SK-N-SH treated with all-trans-retinoic acid at 6 μM for 48 hours (cell line): Measurements from ENCODE around the gene RNF167.

Experiments
- PPARA ChIP-seq: fragments of 250-450 bp; sonication (Bioruptor Pico); IDR thresholded peaks from 2 replicates; pipeline ENCODE4 v1.5.0; 2020; ENCODE audit warnings: mild to moderate bottlenecking, borderline replicate concordance
- RARB ChIP-seq: fragments of 250-450 bp; sonication (Bioruptor Pico); IDR thresholded peaks from 2 replicates; pipeline ENCODE4 v1.8.0; 2021; ENCODE audit warnings: mild to moderate bottlenecking, moderate library complexity
- TCF4 ChIP-seq: fragments of 250-450 bp; sonication (Bioruptor Pico); IDR thresholded peaks from 2 replicates; pipeline ENCODE4 v1.8.0; 2021; ENCODE audit warnings: mild to moderate bottlenecking, moderate library complexity, borderline replicate concordance
- ZC3H10 ChIP-seq: fragments of 250-450 bp; sonication (Bioruptor Pico); IDR thresholded peaks from 2 replicates; pipeline ENCODE4 v1.5.1; 2021; ENCODE audit warnings: mild to moderate bottlenecking, moderate library complexity
- ZFP3 ChIP-seq: fragments of 250-450 bp; sonication (Bioruptor Pico); IDR thresholded peaks from 2 replicates; pipeline ENCODE4 v1.5.0; 2020; ENCODE audit warnings: mild to moderate bottlenecking, moderate library complexity
- ZNF70 ChIP-seq: fragments of 450-650 bp; formaldehyde crosslinking; IDR thresholded peaks from 2 replicates; pipeline ENCODE4 v1.5.0; 2020; ENCODE audit warnings: mild to moderate bottlenecking, moderate library complexity
- TF ChIP-seq, protein P1 (sequence below): fragments of 250-450 bp; sonication (Bioruptor Pico); IDR thresholded peaks from 2 replicates; pipeline ENCODE4 v1.8.0; 2020; ENCODE audit warnings: mild to moderate bottlenecking, moderate library complexity, borderline replicate concordance
- TF ChIP-seq, protein P2 (sequence below): fragments of 250-450 bp; sonication (Bioruptor Pico); IDR thresholded peaks from 2 replicates; pipeline ENCODE4 v1.8.0; 2021; ENCODE audit warnings: low read depth, mild to moderate bottlenecking, moderate library complexity, borderline replicate concordance
- TF ChIP-seq, protein P3 (sequence below): fragments of 250-450 bp; sonication (Bioruptor Pico); IDR thresholded peaks from 2 replicates; pipeline ENCODE4 v1.5.0; 2020; ENCODE audit warnings: mild to moderate bottlenecking, moderate library complexity

DNA sequence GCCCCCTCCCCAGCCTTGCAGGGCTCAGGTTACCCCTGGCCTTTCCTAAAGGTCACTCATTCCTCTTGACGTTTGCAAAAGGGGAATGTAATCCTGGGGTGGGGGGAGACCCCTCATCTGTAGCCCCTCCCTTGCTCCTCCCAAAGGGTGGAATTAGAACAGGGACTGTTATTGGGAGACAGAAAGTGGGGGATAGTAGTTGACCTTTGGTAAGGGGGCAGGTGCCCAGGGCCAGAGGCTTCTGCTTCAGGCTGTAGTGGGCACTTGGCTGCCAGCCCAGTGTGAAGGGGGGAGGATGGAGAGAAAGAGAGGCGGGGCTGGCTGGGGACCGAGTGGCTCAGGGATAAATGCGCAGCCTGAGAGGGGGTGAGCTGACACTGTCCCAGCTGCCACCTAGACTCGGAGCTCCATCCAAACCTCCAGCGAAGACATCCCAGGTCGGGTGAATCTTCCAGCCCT is 10.7 kb downstream of the RNF167 start, which contains the start of gene ENO3:
- no peak for TF ChIP-seq RARB (CRISPR knock-in tag)
- TF ChIP-seq, protein P1, sequence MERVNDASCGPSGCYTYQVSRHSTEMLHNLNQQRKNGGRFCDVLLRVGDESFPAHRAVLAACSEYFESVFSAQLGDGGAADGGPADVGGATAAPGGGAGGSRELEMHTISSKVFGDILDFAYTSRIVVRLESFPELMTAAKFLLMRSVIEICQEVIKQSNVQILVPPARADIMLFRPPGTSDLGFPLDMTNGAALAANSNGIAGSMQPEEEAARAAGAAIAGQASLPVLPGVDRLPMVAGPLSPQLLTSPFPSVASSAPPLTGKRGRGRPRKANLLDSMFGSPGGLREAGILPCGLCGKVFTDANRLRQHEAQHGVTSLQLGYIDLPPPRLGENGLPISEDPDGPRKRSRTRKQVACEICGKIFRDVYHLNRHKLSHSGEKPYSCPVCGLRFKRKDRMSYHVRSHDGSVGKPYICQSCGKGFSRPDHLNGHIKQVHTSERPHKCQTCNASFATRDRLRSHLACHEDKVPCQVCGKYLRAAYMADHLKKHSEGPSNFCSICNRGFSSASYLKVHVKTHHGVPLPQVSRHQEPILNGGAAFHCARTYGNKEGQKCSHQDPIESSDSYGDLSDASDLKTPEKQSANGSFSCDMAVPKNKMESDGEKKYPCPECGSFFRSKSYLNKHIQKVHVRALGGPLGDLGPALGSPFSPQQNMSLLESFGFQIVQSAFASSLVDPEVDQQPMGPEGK (CRISPR knock-in tag) = no peak
- TF ChIP-seq ZNF70 (CRISPR knock-in tag) = no peak
- TF ChIP-seq ZFP3 (CRISPR knock-in tag) = no peak
- no peak for TF ChIP-seq PPARA (CRISPR knock-in tag)
- no peak for TF ChIP-seq ZC3H10 (CRISPR knock-in tag)
- TF ChIP-seq, protein P2, sequence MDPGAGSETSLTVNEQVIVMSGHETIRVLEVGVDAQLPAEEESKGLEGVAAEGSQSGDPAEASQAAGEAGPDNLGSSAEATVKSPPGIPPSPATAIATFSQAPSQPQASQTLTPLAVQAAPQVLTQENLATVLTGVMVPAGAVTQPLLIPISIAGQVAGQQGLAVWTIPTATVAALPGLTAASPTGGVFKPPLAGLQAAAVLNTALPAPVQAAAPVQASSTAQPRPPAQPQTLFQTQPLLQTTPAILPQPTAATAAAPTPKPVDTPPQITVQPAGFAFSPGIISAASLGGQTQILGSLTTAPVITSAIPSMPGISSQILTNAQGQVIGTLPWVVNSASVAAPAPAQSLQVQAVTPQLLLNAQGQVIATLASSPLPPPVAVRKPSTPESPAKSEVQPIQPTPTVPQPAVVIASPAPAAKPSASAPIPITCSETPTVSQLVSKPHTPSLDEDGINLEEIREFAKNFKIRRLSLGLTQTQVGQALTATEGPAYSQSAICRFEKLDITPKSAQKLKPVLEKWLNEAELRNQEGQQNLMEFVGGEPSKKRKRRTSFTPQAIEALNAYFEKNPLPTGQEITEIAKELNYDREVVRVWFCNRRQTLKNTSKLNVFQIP (CRISPR knock-in tag) = no peak
- TF ChIP-seq, protein P3, sequence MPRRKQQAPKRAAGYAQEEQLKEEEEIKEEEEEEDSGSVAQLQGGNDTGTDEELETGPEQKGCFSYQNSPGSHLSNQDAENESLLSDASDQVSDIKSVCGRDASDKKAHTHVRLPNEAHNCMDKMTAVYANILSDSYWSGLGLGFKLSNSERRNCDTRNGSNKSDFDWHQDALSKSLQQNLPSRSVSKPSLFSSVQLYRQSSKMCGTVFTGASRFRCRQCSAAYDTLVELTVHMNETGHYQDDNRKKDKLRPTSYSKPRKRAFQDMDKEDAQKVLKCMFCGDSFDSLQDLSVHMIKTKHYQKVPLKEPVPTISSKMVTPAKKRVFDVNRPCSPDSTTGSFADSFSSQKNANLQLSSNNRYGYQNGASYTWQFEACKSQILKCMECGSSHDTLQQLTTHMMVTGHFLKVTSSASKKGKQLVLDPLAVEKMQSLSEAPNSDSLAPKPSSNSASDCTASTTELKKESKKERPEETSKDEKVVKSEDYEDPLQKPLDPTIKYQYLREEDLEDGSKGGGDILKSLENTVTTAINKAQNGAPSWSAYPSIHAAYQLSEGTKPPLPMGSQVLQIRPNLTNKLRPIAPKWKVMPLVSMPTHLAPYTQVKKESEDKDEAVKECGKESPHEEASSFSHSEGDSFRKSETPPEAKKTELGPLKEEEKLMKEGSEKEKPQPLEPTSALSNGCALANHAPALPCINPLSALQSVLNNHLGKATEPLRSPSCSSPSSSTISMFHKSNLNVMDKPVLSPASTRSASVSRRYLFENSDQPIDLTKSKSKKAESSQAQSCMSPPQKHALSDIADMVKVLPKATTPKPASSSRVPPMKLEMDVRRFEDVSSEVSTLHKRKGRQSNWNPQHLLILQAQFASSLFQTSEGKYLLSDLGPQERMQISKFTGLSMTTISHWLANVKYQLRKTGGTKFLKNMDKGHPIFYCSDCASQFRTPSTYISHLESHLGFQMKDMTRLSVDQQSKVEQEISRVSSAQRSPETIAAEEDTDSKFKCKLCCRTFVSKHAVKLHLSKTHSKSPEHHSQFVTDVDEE (CRISPR knock-in tag) = no peak
- TF ChIP-seq TCF4 = no peak
